ACC112 (cell line): ENCODE measurements around the gene RIPOR2.

Source experiments
- H2AFZ ChIP-seq: fragments of 200-600 bp; sonication (generic); one replicate; pipeline ENCODE4 v1.6.0; 2017; ENCODE audit warnings: antibody characterized with exemption, low read length; ENCODE audit not compliant: unreplicated experiment
- H3K27ac ChIP-seq: fragments of 200-600 bp; sonication (generic); 2 replicates; pipeline ENCODE4 v1.5.1; 2014; ENCODE audit warnings: low read depth, mild to moderate bottlenecking, antibody characterized with exemption, low read length, moderate library complexity
- H3K27me3 ChIP-seq: fragments of 200-600 bp; sonication (generic); 2 replicates; pipeline ENCODE4 v1.6.1; 2014; ENCODE audit warnings: mild to moderate bottlenecking, antibody characterized with exemption, low read length, moderate library complexity, mixed read lengths; ENCODE audit not compliant: insufficient read depth
- H3K36me3 ChIP-seq: fragments of 200-600 bp; sonication (generic); 2 replicates; pipeline ENCODE4 v1.6.1; 2016; ENCODE audit warnings: mild to moderate bottlenecking, antibody characterized with exemption, low read length, moderate library complexity, mixed read lengths; ENCODE audit not compliant: insufficient read depth
- H3K4me1 ChIP-seq: fragments of 200-600 bp; sonication (generic); one replicate; pipeline ENCODE4 v1.6.1; 2016; ENCODE audit warnings: low read length, mixed read lengths; ENCODE audit not compliant: insufficient read depth, unreplicated experiment, control insufficient read depth
- H3K4me3 ChIP-seq: fragments of 200-600 bp; sonication (generic); 2 replicates; pipeline ENCODE4 v1.5.1; 2014; ENCODE audit warnings: mild to moderate bottlenecking, low read depth, low read length
- H3K79me2 ChIP-seq: fragments of 200-600 bp; sonication (generic); one replicate; pipeline ENCODE4 v1.6.0; 2016; ENCODE audit warnings: low read length; ENCODE audit not compliant: control insufficient read depth, unreplicated experiment, insufficient read depth

RIPOR2 gene

DNA sequence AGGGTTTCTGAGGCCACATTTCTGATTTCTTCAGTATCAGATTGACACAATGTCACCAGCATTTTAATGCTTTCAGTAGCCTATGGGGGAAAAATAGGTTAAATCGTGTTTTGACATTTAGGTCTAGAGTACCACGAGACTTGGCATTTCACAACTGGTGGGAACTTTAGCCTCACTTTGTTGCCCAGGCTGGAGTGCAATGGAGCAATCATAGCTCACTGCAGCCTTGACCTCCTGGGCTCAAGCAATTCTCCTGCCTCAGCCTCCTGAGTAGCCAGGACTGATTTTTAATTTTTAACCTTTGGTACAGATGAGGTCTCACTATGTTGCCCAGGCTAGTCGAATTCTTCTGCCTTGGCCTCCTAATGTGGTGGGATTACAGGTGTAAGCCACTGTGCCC, 126.0 kb downstream of the RIPOR2 start:
- no peak overlapping the region for H3K4me3 ChIP-seq
- no peaks in the 10 kb centered on the region for H3K79me2 ChIP-seq
- no peak overlapping the region for H3K27ac ChIP-seq
- no peaks in the 10 kb centered on the region for H3K36me3 ChIP-seq
- peaks cover 2% of the 10 kb centered on the region for H3K4me1 ChIP-seq
- H3K27me3 ChIP-seq = no peaks in the 10 kb centered on the region
- H2AFZ ChIP-seq = no peak overlapping the region

- Histone ChIP-seq H3K4me1 (peaks cover 12% of the 10 kb centered on the region), H3K36me3 (no peaks in the 10 kb centered on the region), H3K27ac (no peak overlapping the region), H2AFZ (no peak overlapping the region), H3K79me2 (no peaks in the 10 kb centered on the region), H3K4me3 (no peak overlapping the region), H3K27me3 (no peaks in the 10 kb centered on the region)
Observed at GRCh38 chr6:24807584-24807983, 128.2 kb downstream of the RIPOR2 start.

- no peaks in the 10 kb centered on the region for H3K27me3 ChIP-seq
- peak overlapping the region; percentile 93 for H3K27ac ChIP-seq
- peak overlapping the region; percentile 66 for H2AFZ ChIP-seq
Observed at GRCh38 chr6:24802271-24803059, 133.3 kb downstream of the RIPOR2 start.

GRCh38 chr6:24799541-24799915, 136.2 kb downstream of the RIPOR2 start:
- Histone ChIP-seq H3K79me2 (no peaks in the 10 kb centered on the region), H3K4me3 (no peak overlapping the region), H3K27me3 (no peaks in the 10 kb centered on the region), H3K4me1 (peaks cover 22% of the 10 kb centered on the region), H2AFZ (no peak overlapping the region), H3K27ac (no peak overlapping the region), H3K36me3 (no peaks in the 10 kb centered on the region)

More at GRCh38 chr6:24802271-24803059, 133.3 kb downstream of the RIPOR2 start:
- Histone ChIP-seq H3K79me2 (no peaks in the 10 kb centered on the region), H3K36me3 (no peaks in the 10 kb centered on the region), H3K4me1 (peaks cover 27% of the 10 kb centered on the region), H3K4me3 (peak overlapping the region; percentile 27; the same call in 1 of the 2 replicates)

DNA sequence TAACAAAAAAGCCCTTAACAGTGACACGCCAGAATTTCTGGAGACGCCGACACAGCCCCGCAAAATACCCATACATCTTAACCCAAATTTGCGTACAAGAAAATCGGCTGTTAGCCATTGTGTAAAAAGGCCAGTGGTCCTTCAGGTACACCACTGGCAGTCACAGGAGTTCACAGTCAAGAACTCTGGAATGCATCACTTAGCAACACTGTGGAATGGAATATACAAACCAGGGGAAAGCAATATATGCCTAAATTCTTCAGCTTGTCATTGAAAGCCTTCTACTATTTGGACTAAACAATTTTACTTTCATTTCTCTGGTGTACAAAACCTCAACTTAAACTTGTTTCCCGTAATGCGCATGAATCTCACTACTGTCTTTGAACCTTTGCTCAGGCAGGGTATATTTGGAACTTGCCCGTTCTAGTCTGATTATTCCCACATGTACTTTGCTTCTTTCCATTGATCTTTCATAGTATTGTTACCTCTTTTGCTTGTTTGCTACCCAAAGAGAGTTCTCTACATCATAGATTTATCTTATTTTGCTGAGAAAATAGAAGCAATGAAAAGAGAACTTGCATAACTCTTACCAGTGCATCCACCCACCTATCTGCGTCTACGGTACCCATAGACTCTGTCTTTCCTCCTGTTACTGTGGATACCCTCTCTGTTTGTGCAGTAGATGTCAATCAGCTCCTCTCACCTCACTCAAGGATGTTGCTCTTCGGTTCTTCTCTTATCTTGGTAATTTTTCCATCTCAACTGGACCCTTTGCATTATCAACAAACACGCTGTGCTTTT, 136.8 kb downstream of the RIPOR2 start, which contains the start of gene ARMH2:
Gene ARMH2 (minus strand): TSS at position 178 of the 801 bp plus-strand sequence. CDS start 60 bp downstream, at position 118.
- Histone ChIP-seq H3K27ac (no peak within 1 kb of the TSS), H3K27me3 (no peaks in the 10 kb centered on the region), H3K79me2 (no peaks in the 10 kb centered on the region), H3K4me1 (peaks cover 22% of the 10 kb centered on the region), H3K36me3 (no peaks in the 10 kb centered on the region), H2AFZ (no peak within 1 kb of the TSS), H3K4me3 (no peak within 1 kb of the TSS)

GRCh38 chr6:24797596-24798216, 138.1 kb downstream of the RIPOR2 start:
- H3K36me3 ChIP-seq = no peaks in the 10 kb centered on the region
- no peak overlapping the region for H3K27ac ChIP-seq
- H3K4me3 ChIP-seq = no peak overlapping the region
- H3K4me1 ChIP-seq = peaks cover 16% of the 10 kb centered on the region
- H3K27me3 ChIP-seq = no peaks in the 10 kb centered on the region
- no peaks in the 10 kb centered on the region for H3K79me2 ChIP-seq
- no peak overlapping the region for H2AFZ ChIP-seq

- peaks cover 7% of the 10 kb centered on the region for H3K4me1 ChIP-seq
- H3K4me3 ChIP-seq = no peak overlapping the region
- H3K27ac ChIP-seq = no peak overlapping the region
- H2AFZ ChIP-seq = no peak overlapping the region
- no peaks in the 10 kb centered on the region for H3K27me3 ChIP-seq
- H3K79me2 ChIP-seq = no peaks in the 10 kb centered on the region
- no peaks in the 10 kb centered on the region for H3K36me3 ChIP-seq
Observed at GRCh38 chr6:24796616-24797290, 139.0 kb downstream of the RIPOR2 start.

- H3K27me3 ChIP-seq = no peaks in the 10 kb centered on the region
- H2AFZ ChIP-seq = no peak overlapping the region
- peaks cover 7% of the 10 kb centered on the region for H3K4me1 ChIP-seq
- no peak overlapping the region for H3K27ac ChIP-seq
- H3K4me3 ChIP-seq = no peak overlapping the region
- H3K36me3 ChIP-seq = no peaks in the 10 kb centered on the region
- no peaks in the 10 kb centered on the region for H3K79me2 ChIP-seq
Observed at GRCh38 chr6:24795106-24795505, 140.7 kb downstream of the RIPOR2 start.

DNA sequence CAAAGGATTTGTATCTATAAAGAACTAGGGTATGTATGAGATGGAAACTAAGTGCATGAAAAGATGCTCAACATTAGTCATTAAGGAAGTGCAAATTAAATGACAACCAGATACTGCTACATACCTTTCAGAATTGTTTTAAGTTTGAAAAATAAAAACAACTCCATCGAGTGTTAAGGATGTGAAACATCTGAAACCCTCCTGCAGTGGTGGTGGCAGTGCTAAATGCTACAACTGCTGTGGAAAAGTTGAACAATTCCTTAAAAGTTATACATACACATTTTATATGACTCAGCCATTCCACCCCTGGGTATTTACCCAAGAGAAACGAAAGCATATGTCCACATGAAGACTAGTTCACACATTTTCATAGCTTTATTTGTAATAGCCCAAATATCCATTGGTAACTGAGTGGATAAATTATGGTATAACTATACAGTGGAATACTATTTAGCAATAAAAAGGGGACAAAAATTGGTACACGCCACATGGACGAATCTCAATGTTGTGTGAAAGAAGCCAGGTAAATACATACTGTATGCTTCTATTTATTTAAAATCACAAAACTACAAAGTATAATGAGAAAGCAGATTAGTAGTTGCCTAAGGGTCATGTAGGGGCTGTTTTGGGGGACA, 147.6 kb downstream of the RIPOR2 start:
- Histone ChIP-seq H3K79me2 (no peaks in the 10 kb centered on the region), H2AFZ (no peak overlapping the region), H3K4me3 (no peak overlapping the region), H3K27me3 (no peaks in the 10 kb centered on the region), H3K36me3 (peaks cover 34% of the 10 kb centered on the region), H3K27ac (no peak overlapping the region), H3K4me1 (no peaks in the 10 kb centered on the region)

GRCh38 chr6:24780206-24780605, 155.6 kb downstream of the RIPOR2 start:
- peaks cover 22% of the 10 kb centered on the region for H3K4me1 ChIP-seq
- no peaks in the 10 kb centered on the region for H3K27me3 ChIP-seq
- H2AFZ ChIP-seq = no peak overlapping the region
- H3K4me3 ChIP-seq = no peak overlapping the region
- H3K27ac ChIP-seq = no peak overlapping the region
- H3K79me2 ChIP-seq = peaks cover 60% of the 10 kb centered on the region
- H3K36me3 ChIP-seq = peaks cover 46% of the 10 kb centered on the region
